Panc1 (cell line): ENCODE measurements around the gene ERICH3.

Experiments
- CTCF ChIP-seq: fragments of 450-650 bp; IDR thresholded peaks from 2 replicates; pipeline ENCODE4 v1.5.1; 2017; ENCODE audit warnings: mild to moderate bottlenecking
- POLR2AphosphoS5 ChIP-seq: IDR thresholded peaks from 2 replicates; pipeline ENCODE4 v1.6.1; 2012; ENCODE audit warnings: mild to moderate bottlenecking, low read depth, low read length, moderate library complexity
- REST ChIP-seq, 2 experiments: IDR thresholded peaks; 2 replicates each; pipeline ENCODE4 v1.6.1; 2011 to 2012; ENCODE audit warnings: low read depth in 2 of 2, control low read depth in 1 of 2, low read length in 1 of 2, mild to moderate bottlenecking in 1 of 2, moderate library complexity in 1 of 2; ENCODE audit not compliant: insufficient read depth in 1 of 2
- TCF7L2 ChIP-seq: IDR thresholded peaks from 2 replicates; pipeline ENCODE4 v1.6.1; 2011; ENCODE audit warnings: mild to moderate bottlenecking, low read depth, low read length, inconsistent platforms

GRCh38 chr1:74593887-74594866, 79.4 kb downstream of the ERICH3 start:
- TF ChIP-seq CTCF (no peak), POLR2AphosphoS5 (no peak), REST (IDR thresholded peaks at IDR 0.05; ENCODE audit: insufficient read depth in 1 of 2, low read depth in 2 of 2, low read length in 1 of 2) (no peak), TCF7L2 (no peak)
